ENCODE measurements around the gene ELAVL1.

ELAVL1 gene

DNA sequence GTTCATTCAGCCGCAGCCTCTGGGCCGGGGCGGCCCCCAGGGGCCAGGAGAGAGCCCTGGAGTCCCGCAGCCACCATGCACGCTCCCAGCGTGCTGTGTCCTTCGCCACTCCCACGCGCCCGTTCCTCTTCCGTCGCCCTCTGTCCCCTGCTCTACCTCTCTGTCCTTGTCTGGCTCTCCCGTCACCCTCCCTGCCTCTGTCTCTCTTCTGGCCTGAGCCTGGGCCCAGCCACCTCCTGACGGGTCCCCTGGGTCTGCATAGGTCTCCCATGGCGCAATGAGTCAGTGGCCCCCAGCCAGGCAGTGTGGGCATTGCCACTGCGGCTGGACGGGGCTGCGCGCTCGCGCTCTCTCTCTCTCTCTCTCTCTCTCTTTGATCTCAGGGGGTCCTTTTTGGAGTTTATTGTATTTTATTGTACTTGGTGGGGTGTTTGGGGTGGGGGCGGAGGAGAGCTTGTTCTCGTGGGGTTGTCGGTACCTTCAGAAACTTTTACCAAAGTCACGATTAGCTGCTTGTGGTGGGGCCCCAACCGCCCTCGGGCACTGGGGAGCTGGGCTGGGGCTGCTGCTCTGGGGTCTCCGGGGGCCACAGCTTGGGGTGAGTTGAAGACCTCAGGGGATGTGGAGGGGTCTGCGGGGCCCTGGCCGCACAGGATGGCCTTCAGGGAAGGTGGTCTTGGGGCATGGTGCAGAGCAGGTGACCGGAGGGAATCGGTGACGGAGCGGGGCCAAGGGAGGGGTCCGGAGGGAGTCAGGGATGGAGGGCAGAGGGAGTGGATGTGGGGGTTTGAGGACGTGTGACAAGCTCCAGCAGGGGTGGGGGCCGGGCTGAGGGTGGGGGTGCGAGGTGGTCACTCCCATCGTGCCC, 92.5 kb downstream of the ELAVL1 start:
- TF ChIP-seq, protein P1, sequence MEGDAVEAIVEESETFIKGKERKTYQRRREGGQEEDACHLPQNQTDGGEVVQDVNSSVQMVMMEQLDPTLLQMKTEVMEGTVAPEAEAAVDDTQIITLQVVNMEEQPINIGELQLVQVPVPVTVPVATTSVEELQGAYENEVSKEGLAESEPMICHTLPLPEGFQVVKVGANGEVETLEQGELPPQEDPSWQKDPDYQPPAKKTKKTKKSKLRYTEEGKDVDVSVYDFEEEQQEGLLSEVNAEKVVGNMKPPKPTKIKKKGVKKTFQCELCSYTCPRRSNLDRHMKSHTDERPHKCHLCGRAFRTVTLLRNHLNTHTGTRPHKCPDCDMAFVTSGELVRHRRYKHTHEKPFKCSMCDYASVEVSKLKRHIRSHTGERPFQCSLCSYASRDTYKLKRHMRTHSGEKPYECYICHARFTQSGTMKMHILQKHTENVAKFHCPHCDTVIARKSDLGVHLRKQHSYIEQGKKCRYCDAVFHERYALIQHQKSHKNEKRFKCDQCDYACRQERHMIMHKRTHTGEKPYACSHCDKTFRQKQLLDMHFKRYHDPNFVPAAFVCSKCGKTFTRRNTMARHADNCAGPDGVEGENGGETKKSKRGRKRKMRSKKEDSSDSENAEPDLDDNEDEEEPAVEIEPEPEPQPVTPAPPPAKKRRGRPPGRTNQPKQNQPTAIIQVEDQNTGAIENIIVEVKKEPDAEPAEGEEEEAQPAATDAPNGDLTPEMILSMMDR (IDR thresholded peaks at IDR 0.05; ENCODE audit: low read depth, low read length, missing control alignments): no peak
- DNase-seq (ENCODE audit: low read depth): no peak
- no peak overlapping the region for H3K4me3 ChIP-seq (ENCODE audit: low read depth, low read length)
- in situ Hi-C loops (cut with HindIII; ENCODE audit: low sequenced_read_pairs): no loop called here

DNA sequence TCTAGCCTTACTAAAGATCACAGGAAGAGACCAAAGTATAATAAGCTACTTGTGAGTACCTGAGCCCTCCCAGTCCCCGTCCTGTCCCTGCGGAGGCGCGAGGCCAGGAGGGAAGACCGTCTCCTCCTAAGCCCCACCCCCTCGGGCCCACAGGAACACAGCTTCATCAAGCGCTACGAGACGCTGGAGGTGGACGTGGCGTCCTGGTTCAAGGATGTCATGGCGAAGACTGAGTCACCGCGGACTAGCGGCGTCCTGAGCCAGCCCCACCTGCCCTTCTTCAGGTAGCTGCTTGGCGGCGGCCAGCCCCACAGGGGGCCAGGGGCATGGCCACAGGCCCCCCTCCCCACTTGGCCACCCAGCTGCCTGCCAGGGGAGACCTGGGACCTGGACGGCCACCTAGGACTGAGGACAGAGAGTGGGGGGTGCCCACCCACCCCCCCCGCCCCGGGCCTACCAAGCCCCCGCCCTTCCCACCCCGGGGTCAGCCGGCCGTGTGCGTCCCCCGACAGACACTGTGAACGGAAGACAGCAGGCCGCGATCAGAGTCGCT, 93.2 kb downstream of the ELAVL1 start:
- DNase-seq (ENCODE audit: low read depth): no peak
- TF ChIP-seq, protein P1 (IDR thresholded peaks at IDR 0.05; ENCODE audit: low read depth, low read length, missing control alignments): no peak
- H3K4me3 ChIP-seq (ENCODE audit: low read depth, low read length): no peak overlapping the region
- in situ Hi-C loops (cut with HindIII; ENCODE audit: low sequenced_read_pairs): no loop called here

DNA sequence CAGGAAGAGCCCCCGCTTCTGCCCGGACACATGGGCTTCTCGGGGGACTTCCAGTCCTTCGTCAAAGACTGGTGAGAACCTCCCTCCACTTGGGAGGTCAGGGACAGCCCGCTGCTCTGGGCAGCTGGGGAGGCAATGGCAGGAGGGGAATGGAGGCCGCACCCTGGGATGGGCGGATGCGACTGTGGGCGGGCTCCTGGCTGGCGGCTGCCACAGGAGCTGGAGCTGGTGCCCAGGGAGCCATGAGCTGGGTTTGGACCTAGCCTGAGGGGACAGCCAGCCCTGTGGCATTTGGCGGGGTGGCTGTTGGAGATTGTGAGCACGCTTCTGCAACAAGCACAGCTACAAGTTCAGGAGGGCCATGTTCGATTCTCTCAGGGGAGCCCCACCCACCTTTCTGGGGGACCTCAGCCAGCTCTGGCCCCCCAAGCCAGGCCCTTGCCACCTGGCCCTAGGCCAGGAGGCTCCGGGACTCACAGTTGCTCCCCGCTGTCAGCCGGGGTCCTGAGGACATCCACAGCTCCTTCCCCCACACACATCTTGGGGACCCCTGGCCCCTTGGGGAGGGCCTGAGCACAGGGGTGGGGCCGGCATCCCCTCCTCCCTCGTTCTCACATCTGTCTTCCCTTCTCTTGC, 93.8 kb downstream of the ELAVL1 start:
- no peak for DNase-seq (ENCODE audit: low read depth)
- TF ChIP-seq, protein P1 (IDR thresholded peaks at IDR 0.05; ENCODE audit: low read depth, low read length, missing control alignments): no peak
- H3K4me3 ChIP-seq (ENCODE audit: low read depth, low read length): no peak overlapping the region
- in situ Hi-C loops (cut with HindIII; ENCODE audit: low sequenced_read_pairs): no loop called here

DNA sequence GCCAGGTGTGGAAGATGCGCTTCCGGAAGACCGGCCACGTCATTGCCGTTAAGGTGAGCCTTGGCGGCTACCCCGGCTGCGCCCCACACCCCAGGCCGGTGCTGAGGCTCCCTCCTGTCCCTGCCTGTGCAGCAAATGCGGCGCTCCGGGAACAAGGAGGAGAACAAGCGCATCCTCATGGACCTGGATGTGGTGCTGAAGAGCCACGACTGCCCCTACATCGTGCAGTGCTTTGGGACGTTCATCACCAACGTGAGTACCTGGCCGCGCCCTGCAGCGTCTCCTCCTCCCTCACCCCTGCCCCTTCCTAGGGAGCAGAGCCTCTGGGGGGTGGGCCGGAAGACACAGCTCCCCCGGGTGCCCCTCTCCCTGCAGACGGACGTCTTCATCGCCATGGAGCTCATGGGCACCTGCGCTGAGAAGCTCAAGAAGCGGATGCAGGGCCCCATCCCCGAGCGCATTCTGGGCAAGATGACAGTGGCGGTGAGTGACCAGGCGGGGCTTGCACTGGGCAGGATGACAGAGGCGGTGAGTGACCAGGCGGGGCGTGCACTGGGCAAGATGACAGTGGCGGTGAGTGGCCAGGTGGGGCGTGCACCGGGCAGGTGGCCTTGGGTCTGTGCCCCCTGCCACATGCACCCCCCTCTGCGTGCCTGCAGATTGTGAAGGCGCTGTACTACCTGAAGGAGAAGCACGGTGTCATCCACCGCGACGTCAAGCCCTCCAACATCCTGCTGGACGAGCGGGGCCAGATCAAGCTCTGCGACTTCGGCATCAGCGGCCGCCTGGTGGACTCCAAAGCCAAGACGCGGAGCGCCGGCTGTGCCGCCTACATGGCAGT, 94.9 kb downstream of the ELAVL1 start:
- TF ChIP-seq, protein P1 (IDR thresholded peaks at IDR 0.05; ENCODE audit: low read depth, low read length, missing control alignments): no peak
- no peak for DNase-seq (ENCODE audit: low read depth)
- no peak overlapping the region for H3K4me3 ChIP-seq (ENCODE audit: low read depth, low read length)
- in situ Hi-C loops (cut with HindIII; ENCODE audit: low sequenced_read_pairs): no loop called here

DNA sequence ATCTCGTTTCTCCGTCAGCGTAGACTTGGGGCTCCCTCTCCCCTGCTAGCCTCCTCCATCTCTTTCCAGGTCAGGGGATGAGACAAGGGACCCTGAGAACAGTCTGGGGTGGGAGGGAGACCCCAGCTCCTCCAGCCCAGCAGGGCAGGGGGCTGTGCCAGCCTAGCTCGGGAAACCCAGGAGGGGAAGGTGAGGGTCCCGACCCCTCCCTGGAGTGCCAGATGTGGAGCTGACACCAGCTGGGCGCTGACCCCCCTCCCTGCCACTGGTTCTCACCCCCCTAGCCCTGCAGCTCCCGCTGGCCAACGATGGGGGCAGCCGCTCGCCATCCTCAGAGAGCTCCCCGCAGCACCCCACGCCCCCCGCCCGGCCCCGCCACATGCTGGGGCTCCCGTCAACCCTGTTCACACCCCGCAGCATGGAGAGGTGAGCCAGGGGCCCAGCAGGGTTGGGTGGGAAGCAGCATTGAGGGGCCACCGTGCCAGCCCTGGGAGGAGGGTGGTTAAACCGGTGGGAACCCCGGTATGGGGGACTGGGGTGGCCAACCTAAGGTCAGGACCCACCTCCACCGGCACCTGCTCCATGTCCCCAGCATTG, 95.9 kb downstream of the ELAVL1 start:
- TF ChIP-seq, protein P1 (IDR thresholded peaks at IDR 0.05; ENCODE audit: low read depth, low read length, missing control alignments): no peak
- no peak overlapping the region for H3K4me3 ChIP-seq (ENCODE audit: low read depth, low read length)
- no peak for DNase-seq (ENCODE audit: low read depth)
- in situ Hi-C loops (cut with HindIII; ENCODE audit: low sequenced_read_pairs): no loop called here

Data from astrocyte of the cerebellum (primary cell).